Activated CD4-positive, alpha-beta T cell treated with anti-CD3 and anti-CD28 coated beads for 36 hours (primary cell): ENCODE measurements around the gene NOTCH3. TPM values are rescaled to one million over a fixed set of nuclear protein-coding genes. Genes with fewer than 3 reads are reported as not detected.
A peak's percentile ranks its signal among the peaks of the same experiment; 100 is the strongest.

Experiments
- ATAC-seq: fragments of 200-7000 bp; cut with Tn5 transposase; one replicate; pipeline ENCODE4 v1.10.0; 2021; ENCODE audit warnings: mild to moderate bottlenecking, moderate library complexity
- CTCF ChIA-PET: fragments of 350-600 bp; sonication (Branson Sonifier 250); formaldehyde crosslinking; loops from one replicate; lab custom pipeline; 2021; ENCODE audit warnings: antibody characterized with exemption; lab: Charles Lee
- POLR2A ChIA-PET: fragments of 350-600 bp; sonication (Branson Sonifier 250); formaldehyde crosslinking; loops from one replicate; lab custom pipeline; 2021; ENCODE audit warnings: antibody characterized with exemption, inconsistent platforms; lab: Charles Lee
- DNase-seq: peaks from one replicate; pipeline ENCODE4 v3.0.0-alpha.2; 2020
- H3K27ac Mint-ChIP-seq: one replicate; pipeline ENCODE4 v1.8.0; 2021; ENCODE audit warnings: mixed read lengths
- H3K27me3 Mint-ChIP-seq: one replicate; pipeline ENCODE4 v1.8.0; 2021; ENCODE audit warnings: mixed read lengths
- H3K36me3 Mint-ChIP-seq: one replicate; pipeline ENCODE4 v1.8.0; 2021; ENCODE audit warnings: low read depth, mixed read lengths
- H3K4me1 Mint-ChIP-seq: one replicate; pipeline ENCODE4 v1.8.0; 2021; ENCODE audit warnings: mixed read lengths
- H3K4me3 Mint-ChIP-seq: one replicate; pipeline ENCODE4 v1.8.0; 2021; ENCODE audit warnings: mild to moderate bottlenecking, moderate library complexity, mixed read lengths
- H3K9me3 Mint-ChIP-seq: one replicate; pipeline ENCODE4 v1.8.0; 2021; ENCODE audit warnings: low read depth, mixed read lengths
- intact Hi-C, 2 experiments: fragments of 100-400 bp; cut with DNase I in 1 of 2; cut with micrococcal nuclease in 1 of 2; formaldehyde crosslinking; loops; one replicate each; pipeline versions ENCODE4 v1.14.2 to v1.15.1; 2022 to 2024; cut with DNase I, micrococcal nuclease
- total RNA-seq, 2 experiments: library from RNA; stranded (reverse); gene quantifications; one replicate each; pipeline ENCODE4 v1.2.3, GENCODE V29; 2021

NOTCH3 gene
- total RNA-seq, 2 experiments from 2014 or later: 0.02 to 0.25 TPM

DNA sequence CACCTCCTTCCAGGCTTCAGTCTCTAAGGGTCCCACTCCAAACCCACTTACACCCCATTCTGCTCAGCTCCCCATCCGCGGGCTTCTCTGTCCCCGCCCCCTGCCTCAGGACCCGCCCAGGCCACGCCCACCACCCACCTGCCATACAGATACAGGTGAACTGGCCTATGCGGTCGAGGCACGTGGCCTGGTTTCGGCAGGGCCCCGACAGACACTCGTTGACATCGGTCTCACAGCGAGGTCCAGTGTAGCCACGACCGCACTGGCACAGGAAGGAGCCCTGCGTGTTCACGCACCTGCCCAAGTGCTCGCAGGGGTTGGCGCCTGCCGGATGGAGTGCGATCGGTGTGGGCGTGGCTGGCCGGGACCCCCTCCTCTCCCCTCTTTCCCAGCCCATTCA lies 11.9 kb downstream of the NOTCH3 start:
- H3K36me3 Mint-ChIP-seq: no peaks in the 10 kb centered on the region
- H3K9me3 Mint-ChIP-seq: no peaks in the 10 kb centered on the region
- H3K4me3 Mint-ChIP-seq: no peak overlapping the region
- no peak overlapping the region for H3K27ac Mint-ChIP-seq
- ChIA-PET POLR2A (interaction anchor here (0.6 kb wide), 1 partner anchor 127 kb away, joined by 3 read pairs; no protein-coding TSS in a partner anchor), CTCF (no interaction called here)
- H3K4me1 Mint-ChIP-seq: no peaks in the 10 kb centered on the region
- DNase-seq (no peak), ATAC-seq (no peak)
- intact Hi-C loops: no loop called here
- H3K27me3 Mint-ChIP-seq: peaks cover 8% of the 10 kb centered on the region

- intact Hi-C loops: no loop called here
- ChIA-PET CTCF (no interaction called here), POLR2A (interaction anchor here (0.6 kb wide), 1 partner anchor 370 kb away, joined by 4 read pairs; no protein-coding TSS in a partner anchor)
- no peak overlapping the region for H3K27ac Mint-ChIP-seq
- H3K4me1 Mint-ChIP-seq: no peaks in the 10 kb centered on the region
- H3K9me3 Mint-ChIP-seq: no peaks in the 10 kb centered on the region
- peak; percentile 63 for ATAC-seq
- H3K4me3 Mint-ChIP-seq: no peak overlapping the region
- H3K27me3 Mint-ChIP-seq: peaks cover 5% of the 10 kb centered on the region
- H3K36me3 Mint-ChIP-seq: no peaks in the 10 kb centered on the region
- DNase-seq: peak; percentile 32
Observed at GRCh38 chr19:15187026-15188007, 13.5 kb downstream of the NOTCH3 start.

DNA sequence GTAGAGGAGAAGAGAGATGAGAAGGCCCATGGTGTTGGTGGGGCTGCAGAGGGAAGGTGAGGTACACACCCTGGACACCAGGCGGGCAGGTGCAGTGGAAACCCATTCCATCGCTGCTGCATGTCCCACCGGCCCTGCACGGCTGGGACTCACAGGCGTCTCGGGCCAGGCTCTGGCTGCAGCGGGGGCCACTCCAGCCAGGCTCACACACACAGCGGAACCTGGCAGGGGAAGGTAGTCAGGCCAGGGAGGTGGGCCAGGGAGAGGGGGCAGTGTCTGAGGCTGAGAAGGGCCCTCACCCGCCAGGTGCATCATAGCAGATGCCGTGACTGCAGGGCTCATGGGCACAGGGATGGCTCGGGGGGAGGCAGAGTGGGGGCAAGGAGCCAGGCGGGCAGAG lies 15.6 kb downstream of the NOTCH3 start:
- peaks cover 2% of the 10 kb centered on the region for H3K27me3 Mint-ChIP-seq
- no peaks in the 10 kb centered on the region for H3K36me3 Mint-ChIP-seq
- POLR2A ChIA-PET: no interaction called here
- no peaks in the 10 kb centered on the region for H3K4me1 Mint-ChIP-seq
- H3K4me3 Mint-ChIP-seq: no peak overlapping the region
- CTCF ChIA-PET: no interaction called here
- H3K27ac Mint-ChIP-seq: no peak overlapping the region
- ATAC-seq: no peak
- no peaks in the 10 kb centered on the region for H3K9me3 Mint-ChIP-seq
- DNase-seq: no peak
- intact Hi-C loops: no loop called here

- intact Hi-C loops: no loop called here
- H3K27ac Mint-ChIP-seq: no peak overlapping the region
- no peaks in the 10 kb centered on the region for H3K36me3 Mint-ChIP-seq
- no peak for ATAC-seq
- peaks cover 3% of the 10 kb centered on the region for H3K27me3 Mint-ChIP-seq
- H3K4me1 Mint-ChIP-seq: no peaks in the 10 kb centered on the region
- ChIA-PET CTCF (no interaction called here), POLR2A (no interaction called here)
- H3K4me3 Mint-ChIP-seq: no peak overlapping the region
- no peaks in the 10 kb centered on the region for H3K9me3 Mint-ChIP-seq
- no peak for DNase-seq
Observed at GRCh38 chr19:15184776-15185175, 16.0 kb downstream of the NOTCH3 start.

GRCh38 chr19:15181394-15181793 lies 19.4 kb downstream of the NOTCH3 start:
- Mint-ChIP-seq H3K4me3 (no peak overlapping the region), H3K9me3 (no peaks in the 10 kb centered on the region), H3K27ac (no peak overlapping the region), H3K4me1 (peaks cover 4% of the 10 kb centered on the region), H3K27me3 (peaks cover 11% of the 10 kb centered on the region), H3K36me3 (no peaks in the 10 kb centered on the region)
- intact Hi-C loops: no loop called here
- ChIA-PET POLR2A (no interaction called here), CTCF (interaction anchor here (0.7 kb wide), 2 partner anchors 14 to 143 kb away, joined by 3 read pairs; no protein-coding TSS in a partner anchor)
- DNase-seq: no peak
- no peak for ATAC-seq

- POLR2A ChIA-PET: no interaction called here
- Mint-ChIP-seq H3K27me3 (peaks cover 13% of the 10 kb centered on the region), H3K4me1 (peaks cover 4% of the 10 kb centered on the region), H3K36me3 (no peaks in the 10 kb centered on the region), H3K4me3 (no peak overlapping the region), H3K9me3 (no peaks in the 10 kb centered on the region), H3K27ac (no peak overlapping the region)
- ATAC-seq (no peak), DNase-seq (no peak)
- CTCF ChIA-PET: interaction anchor here (0.7 kb wide), 2 partner anchors 13 to 144 kb away, joined by 3 read pairs; no protein-coding TSS in a partner anchor
- intact Hi-C loops: no loop called here
Observed at GRCh38 chr19:15180451-15181390, 20.1 kb downstream of the NOTCH3 start.

GRCh38 chr19:15178629-15179308 lies 22.0 kb downstream of the NOTCH3 start:
- ChIA-PET CTCF (no interaction called here), POLR2A (no interaction called here)
- ATAC-seq (no peak), DNase-seq (no peak)
- Mint-ChIP-seq H3K4me1 (peaks cover 4% of the 10 kb centered on the region), H3K4me3 (no peak overlapping the region), H3K9me3 (no peaks in the 10 kb centered on the region), H3K27ac (no peak overlapping the region), H3K27me3 (peaks cover 13% of the 10 kb centered on the region), H3K36me3 (no peaks in the 10 kb centered on the region)
- intact Hi-C loops: loop anchor here in 1 of 2 experiments (5.0 kb wide), 2 partner anchors 54 to 84 kb away; partner anchors contain the start of gene EPHX3

DNA sequence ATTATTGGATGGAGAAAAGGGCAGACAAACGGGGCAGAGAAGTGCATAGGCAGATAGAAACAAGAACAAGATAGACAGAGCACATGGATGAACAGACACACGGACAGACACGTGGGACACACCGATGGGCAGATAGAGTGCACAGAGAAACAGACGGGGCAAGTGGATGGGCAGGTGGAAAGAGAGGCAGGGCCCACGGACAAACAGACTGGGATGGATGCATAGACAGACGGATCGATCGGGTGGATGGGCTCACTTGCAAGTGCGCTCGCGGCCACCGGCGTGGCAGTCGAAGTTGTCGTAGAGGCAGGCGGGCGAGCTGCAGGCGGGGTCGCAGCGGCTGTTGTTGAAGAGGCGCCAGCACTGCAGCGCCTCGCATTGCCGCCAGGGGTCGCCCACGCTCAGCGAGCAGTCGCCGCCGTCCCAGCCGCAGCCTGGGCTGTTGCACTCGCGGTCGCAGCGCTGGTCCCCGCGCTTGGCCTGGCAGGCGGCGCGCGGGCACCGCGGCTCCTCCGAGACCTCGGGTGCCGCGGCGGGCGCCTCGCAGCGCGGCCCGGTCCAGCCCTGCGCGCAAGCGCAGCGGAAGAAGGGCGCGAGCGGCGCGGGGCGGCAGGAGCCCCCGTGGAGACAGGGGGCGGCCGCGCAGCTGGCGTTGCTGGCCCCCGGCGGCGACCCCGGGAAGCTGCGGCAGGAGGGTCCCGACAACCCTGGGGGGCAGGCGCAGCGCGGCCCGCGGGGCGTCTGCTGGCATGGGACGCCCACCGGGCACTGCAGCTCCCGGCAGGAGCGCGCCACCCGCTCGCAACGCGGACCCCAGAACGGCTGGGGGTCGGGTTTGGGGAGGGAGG lies 23.3 kb downstream of the NOTCH3 start:
- Mint-ChIP-seq H3K36me3 (no peaks in the 10 kb centered on the region), H3K4me3 (peak overlapping the region; percentile 7), H3K4me1 (peaks cover 4% of the 10 kb centered on the region), H3K27ac (no peak overlapping the region), H3K27me3 (peaks cover 13% of the 10 kb centered on the region), H3K9me3 (no peaks in the 10 kb centered on the region)
- ChIA-PET POLR2A (interaction anchor here (0.7 kb wide), 1 partner anchor 201 kb away, joined by 3 read pairs; no protein-coding TSS in a partner anchor), CTCF (interaction anchor here (0.6 to 2.4 kb wide), 14 partner anchors 11 to 378 kb away, joined by 3 to 9 read pairs (median 3); a partner anchor contains a TSS)
- DNase-seq (peak; percentile 92), ATAC-seq (peak; percentile 98)
- intact Hi-C loops: loop anchor here (1.0 to 5.0 kb wide), 6 partner anchors 55 to 407 kb away; partner anchors contain the start of gene EPHX3 (in 1 of the 2)

- Mint-ChIP-seq H3K27ac (no peak overlapping the region), H3K9me3 (no peaks in the 10 kb centered on the region), H3K27me3 (peaks cover 13% of the 10 kb centered on the region), H3K4me1 (peaks cover 4% of the 10 kb centered on the region), H3K36me3 (no peaks in the 10 kb centered on the region), H3K4me3 (no peak overlapping the region)
- ATAC-seq (no peak), DNase-seq (no peak)
- intact Hi-C loops: loop anchor here in 1 of 2 experiments (5.0 kb wide), 2 partner anchors 57 to 87 kb away; partner anchors contain the start of gene EPHX3
- CTCF ChIA-PET: interaction anchor here (0.8 to 2.4 kb wide), 5 partner anchors 17 to 83 kb away, joined by 3 to 9 read pairs (median 3); no protein-coding TSS in a partner anchor
- POLR2A ChIA-PET: no interaction called here
Observed at GRCh38 chr19:15175609-15176008, 25.2 kb downstream of the NOTCH3 start.
